IPS-NIHi7 (cell line): Measurements from ENCODE around the gene SYPL2.
"Not testable (repeated sequence)": the region's sequence is repeated elsewhere in the genome, so short reads cannot be mapped to it uniquely, and the experiment has no call there.

Experiments
- DNase-seq: peaks from one replicate; pipeline ENCODE4 v3.0.0; 2012; ENCODE audit warnings: mixed read lengths; ENCODE audit errors: extremely low spot score

SYPL2 gene

DNA sequence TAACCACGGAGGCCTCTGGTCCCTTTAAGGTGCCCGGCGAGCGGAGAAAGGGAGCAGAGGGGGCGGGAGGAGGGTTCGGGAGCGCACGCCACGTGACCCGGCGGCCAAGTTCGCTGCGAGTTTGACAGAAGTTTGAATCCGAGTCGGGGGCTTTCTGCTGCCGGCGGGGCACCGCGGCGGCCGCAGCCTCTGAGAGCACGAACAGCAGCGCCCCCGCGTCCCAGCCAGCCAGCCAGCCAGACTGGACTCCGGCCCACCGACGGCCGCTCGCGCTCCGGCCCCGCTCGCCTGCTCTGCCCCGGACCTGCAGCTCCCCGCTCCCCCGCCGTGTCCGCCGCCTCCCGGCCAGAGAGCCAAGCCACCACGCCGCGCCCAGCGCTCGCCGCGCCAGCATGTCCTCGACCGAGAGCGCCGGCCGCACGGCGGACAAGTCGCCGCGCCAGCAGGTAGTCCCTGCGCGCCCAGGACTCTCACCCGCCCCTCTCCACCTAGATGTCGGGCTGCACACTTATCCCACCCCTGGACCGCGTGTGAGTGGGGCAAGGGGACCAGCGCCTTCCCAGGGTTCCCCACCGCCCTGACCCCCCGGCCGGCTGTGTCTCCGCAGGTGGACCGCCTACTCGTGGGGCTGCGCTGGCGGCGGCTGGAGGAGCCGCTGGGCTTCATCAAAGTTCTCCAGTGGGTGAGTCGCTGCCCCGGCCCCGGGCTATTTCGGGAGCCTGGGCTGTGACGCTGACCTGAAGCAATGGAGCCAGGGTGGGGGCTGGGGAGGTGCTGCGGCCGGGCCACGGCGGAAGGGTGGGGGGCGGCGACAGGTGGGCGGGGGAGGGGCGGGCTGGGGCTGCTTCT is at the start of gene SYPL2:
TSS of gene SYPL2 (plus strand) at position 95 of the 849 bp plus-strand sequence. CDS start at position 393, 298 bp downstream.
- peak; percentile 71 for DNase-seq

DNA sequence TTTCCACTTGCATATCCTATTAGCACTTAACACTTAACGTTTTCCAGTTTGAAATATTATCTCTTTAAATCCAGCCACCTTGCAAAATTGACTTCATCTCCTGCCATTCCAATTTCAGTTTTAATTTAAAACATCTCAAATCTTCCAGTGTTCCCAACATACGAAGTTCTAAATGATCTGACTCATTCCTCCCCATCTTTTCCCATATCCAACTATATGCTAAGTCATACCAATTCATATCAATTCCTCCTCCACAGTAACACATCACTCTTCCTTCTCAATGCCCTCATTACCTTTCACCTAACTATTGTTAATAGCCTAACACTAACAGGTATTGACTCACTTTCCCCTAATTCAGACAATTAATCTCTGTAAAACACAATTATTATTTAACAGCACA is 42.8 kb upstream of the SYPL2 start:
- DNase-seq = no peak

DNA sequence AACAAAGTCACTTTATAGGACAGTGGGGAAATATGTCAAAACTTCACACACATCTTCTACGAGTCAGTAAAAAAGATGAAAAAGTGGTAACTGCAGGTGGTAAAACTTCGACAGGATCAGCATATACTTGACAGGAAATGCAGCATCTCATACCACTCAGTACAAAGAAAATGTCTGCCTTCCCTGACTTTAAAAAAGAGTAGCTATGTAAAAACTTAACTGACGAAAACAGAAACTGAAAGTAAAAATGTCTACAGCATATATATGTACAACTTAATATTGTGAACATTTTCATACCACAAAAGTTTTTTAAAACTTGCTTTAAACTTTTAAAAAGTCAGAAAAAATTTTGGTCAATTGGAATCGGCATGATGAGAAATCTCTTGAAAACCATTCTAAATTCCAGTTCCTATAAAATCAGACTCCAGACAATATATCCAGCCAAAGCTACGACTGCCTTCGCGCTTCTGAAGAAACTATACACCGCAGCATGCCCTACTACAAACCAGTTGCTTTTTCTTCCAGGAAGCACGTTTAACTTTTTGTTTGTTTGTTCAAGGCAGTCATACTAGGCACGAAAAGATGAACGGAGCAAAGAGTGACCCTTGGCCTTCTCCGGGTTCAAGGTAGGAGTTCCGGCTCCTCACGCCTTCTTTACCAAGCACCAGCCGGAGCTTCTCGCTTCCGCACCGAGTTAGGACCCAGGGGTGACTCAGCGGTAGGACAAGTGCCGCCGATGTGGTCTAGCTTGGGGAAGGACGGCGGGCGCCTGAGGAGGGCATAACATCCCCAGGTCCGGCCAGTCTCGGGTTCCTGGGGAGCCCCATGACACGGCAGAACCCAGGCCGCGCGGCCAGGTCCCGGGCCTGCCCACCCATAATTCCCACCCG is 40.7 kb upstream of the SYPL2 start:
- DNase-seq = peak; percentile 42

DNA sequence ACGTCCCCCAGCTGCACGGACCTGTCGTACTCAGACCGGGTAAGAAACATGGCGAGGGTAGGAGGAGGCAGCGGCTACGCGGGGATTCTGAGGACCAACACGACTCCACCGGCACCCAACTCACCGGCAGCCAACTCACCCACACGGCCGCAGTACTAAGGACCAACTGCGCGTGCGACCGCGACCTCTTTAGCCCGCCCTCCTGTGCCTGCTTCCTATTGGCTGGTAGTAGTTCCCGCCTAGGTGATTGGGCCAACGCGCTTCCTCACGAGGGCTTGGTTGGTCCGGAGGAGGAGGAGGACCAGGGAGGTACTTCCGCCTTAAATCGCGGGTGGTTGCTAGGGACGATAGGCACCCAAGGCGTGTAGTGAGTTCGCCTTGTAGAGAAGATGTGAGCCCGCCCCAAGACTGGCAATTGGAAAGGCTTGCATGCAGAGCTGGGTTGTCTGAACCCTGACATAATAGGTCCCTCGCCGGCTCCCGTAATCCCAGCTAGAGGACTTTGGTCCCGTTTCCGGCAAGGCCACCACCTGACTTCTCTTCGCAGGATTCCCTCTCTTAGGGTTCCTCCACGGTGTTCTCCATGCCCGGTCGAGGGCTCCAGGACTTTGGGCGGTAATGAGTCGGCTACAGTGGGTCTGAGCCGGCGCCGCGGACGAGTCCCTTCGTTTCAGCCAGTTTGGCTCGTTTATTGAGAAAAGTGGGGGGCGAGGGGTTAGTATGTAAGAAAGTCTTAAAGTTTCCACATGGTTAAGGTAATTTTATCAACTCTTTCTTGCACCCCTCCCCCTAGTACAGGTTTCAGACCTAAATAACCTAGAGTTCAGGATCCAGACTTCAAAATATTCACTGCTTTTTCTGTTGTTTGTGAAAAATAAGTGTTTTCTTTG is 39.8 kb upstream of the SYPL2 start, which contains the start of gene PSMA5:
TSS of gene PSMA5 (minus strand) at position 168 of the 890 bp plus-strand sequence. CDS start at position 50, 118 bp downstream.
- DNase-seq = peak; percentile 97

DNA sequence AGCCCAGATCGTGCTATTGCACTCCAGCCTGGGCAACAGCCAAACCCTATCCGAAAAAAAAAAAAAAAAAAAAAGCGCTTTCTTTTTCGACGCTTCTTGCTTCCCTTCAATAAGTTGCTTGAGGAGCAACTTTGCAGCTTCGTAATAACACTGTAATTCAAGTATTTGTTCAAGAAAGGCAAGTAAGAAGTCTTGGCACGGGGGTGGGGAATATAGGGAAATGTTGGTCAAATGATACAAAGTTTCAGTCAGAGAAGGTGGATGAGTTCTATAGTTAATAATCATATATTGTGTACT is 39.2 kb upstream of the SYPL2 start:
- DNase-seq = no peak

DNA sequence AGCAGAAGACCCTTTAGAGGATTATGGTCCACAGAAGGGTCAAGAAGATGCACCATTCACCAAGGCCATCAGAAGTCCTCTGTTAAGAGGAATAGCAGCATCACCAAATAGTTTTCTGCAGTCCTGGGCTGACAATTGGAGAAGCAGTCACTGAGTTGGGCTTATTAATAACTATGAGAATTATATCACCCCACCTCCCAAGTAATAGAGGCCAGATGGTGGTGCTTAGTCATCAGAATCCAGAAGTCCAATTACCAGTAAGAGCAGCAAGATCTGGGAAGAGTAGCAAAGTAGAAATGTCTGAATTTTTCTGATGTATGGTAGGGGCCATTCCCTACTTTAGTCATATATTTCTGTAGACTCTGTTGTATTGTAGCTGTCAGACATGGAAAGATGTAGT is 34.0 kb upstream of the SYPL2 start:
- no peak for DNase-seq

DNA sequence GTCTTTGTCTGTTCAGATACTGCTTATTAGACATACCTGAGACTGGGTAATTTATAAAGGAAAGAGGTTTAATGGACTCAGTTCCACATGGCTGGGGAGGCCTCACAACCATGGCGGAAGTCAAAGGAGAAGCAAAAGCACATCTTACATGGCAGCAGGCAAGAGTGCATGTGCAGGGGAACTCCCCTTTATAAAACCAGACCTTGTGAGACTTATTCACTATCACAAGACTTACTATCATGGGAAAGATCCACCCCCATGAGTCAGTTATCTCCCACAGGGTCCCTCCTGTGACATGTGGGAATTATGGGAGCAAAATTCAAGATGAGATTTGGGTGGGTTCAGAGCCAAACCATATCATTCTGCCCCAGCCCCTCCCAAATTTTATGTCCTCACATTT is 33.0 kb upstream of the SYPL2 start:
- DNase-seq = no peak

DNA sequence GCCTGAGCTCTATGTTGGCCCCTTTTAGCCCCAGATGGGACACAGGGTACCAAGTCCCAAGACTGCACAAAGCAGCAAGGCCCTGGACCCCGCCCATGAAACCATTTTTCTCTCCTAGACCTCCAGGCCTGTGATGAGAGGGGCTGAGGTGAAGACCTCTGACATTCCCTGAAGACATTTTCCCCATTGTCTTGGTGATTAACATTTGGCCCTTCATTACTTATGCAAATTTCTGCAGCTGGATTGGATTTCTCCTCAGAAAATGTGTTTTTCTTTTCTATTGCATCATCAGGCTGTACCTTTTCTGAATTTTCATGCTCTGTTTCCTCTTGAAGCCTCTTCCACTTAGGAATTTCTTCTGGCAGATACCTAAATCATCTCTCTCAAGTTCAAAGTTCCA is 31.9 kb upstream of the SYPL2 start:
- DNase-seq = no peak

DNA sequence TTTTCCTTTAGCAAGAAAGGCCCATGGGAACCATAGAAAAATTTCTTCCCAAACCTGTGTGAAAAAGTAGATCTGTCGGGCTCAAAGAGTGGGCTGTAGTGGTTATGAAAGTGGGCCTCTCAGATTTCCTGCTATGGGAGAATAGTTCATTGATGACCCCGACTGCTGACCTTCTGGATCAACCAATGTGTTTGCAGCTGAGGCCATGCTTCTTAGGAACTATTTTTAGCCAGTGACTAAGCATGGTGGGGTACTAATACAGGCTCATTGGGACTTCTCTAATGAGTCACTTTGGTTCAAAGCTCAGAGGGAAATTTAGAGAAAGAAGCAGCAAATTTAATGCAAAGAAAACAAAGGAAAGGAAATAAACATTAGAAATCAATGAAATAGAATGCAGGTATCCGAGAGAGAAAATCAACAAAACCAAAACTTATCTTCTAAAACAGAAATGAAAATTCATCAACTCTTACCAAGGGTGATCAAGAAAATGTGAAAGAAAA is 27.5 kb upstream of the SYPL2 start:
- DNase-seq = no peak

DNA sequence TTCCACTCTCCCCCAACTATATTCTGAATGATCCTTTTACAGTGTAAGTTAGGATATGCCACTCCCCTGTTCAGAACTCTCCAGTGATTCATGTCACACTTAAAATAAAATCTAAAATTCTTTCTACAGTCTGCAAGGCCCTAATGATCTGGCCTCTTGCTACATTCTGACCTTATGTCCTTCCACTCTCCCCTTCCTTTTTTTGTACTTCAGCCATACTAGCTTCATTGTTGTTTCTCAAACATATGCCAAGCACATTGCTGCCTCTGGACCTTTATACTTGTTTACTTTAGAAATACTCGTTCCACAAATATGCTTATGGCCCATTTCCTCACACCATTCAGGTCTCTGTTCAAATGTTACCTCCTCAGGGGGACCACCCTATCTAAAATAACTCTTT is 25.3 kb upstream of the SYPL2 start:
- no peak for DNase-seq

DNA sequence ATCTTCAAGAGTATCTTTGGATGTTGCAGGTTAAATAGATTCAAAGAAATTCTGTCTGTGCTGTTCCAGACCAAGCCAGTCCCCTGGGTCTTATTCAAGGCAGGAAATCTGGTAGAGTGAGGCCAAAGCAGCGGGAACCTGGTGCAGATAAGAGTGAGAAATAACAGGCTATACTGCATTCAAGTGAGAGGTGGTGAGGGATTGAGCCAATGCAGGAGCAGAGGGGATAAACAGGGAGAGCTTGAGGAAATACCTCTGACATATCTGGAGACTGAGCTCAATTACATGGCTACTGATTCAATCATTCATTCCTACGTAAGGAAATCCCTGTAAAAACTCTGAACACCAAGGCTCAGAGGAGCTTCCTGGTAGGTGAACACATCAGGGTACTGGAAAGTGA is 22.9 kb upstream of the SYPL2 start:
- DNase-seq = no peak

DNA sequence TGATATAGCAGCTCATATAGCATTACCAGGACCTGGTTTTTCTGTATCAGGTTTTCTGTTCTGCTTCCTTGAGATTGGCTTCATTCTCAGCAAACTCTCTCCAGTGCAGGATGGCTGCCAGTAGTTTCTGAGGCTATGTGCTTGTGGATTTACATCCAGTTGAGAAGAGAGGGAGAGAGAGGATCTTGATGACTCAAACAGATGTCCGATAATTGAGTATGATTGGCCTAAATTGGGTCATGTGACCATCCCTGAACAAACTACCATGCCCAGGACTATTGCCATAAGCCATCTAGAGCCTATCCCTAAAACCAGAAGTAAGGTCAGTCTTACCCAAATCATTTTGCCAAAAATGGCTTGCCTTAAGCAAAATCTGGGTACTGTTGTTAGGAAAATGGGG is 22.0 kb upstream of the SYPL2 start:
- DNase-seq = no peak

DNA sequence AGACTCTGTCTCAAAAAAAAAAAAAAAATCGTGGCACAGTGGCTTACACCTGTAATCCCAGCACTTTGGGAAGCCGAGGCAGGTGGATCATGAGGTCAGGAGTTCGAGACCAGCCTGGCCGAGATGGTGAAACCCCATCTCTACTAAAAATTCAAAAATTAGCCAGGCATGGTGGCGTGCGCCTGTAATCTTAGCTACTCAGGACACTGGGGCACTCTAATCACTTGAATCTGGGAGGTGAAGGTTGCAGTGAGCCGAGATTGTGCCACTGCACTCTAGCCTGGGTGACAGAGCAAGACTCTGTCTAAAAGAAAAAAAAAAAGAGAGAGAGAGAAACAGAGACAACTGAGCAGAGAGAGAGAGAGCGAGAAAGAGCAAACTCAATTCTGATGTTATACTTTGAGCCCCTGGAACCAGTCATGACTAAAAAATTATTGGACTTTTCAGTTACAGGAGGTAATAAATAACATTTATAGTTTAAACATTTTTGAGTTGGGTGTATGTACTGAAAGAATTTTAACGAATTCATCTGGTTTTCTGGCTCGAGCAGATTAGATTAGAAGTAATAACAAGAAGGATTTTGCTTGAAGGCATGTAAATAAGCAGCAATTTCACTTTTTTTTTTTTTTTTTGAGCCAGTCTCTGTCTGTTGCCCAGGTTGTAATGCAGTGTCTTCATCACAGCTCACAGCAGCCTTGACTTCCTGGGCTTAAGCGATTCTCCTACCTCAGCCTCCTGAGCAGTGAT is 20.2 kb upstream of the SYPL2 start:
- not testable (repeated sequence) for DNase-seq

DNA sequence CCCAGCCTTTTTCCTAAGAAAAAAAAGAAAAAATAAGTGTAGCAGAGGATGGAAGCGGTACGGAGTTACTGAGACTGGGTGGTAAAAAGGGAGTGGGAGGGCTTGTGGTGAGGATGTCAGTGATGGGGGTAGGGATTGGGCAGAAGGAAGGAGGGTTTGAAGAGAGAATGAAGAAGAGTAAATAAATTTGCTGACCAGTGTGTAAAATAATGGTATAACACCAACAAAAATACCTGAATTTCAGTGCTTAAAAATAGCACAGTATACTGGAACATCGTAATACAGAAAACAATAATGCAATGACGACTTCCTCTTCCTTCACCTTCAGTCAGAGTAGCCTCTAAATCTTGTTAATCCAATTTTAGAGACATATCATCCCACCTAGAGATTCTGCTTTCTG is 18.8 kb upstream of the SYPL2 start:
- DNase-seq = no peak

DNA sequence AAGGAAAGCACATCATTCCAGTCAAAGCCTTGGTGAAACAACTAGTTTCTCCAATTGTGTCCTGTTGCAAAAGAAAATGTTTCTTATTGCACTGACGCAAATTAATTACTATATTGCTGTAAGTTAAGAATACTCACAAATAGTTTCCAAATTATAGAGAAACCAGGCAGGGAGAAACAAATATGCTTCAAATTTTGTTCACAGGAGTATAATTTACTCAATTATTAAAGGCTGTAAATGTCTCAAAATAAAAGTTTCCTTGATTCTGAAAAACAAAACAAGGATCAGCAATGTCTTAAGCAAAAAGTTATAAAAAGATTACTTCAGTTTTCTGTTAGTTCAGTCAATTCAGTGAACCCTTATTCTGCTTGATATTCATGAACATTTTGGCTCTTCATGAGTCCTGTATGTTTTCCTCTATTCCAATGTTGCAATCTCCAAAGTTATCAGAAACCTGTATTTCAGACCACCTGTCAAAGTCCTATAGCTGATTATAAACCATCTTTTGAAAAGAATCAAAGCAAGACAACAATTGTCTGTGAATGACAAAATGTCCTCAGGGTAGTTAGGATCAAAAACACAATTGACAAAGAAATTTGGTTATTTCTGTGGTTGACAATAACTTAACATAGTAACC is 11.7 kb upstream of the SYPL2 start:
- no peak for DNase-seq

DNA sequence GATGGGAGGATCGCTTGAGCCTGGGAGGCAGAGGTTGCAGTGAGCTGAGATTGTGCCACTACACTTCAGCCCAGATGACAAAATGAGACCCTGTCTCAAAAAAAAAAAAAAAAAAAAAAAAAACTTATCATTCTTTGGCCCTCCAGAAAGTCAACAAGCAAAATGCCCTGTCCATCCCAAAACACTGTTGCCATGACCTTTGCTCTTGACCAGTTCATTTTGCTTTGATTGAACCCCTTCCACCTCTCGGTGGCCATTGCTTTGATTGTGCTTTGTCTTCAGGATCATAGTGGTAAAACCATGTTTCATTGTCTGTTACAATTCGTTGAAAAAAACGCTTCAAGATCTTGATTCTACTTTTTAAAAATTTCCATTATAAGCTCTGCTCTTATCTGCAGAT is 8.5 kb upstream of the SYPL2 start:
- DNase-seq = no peak

DNA sequence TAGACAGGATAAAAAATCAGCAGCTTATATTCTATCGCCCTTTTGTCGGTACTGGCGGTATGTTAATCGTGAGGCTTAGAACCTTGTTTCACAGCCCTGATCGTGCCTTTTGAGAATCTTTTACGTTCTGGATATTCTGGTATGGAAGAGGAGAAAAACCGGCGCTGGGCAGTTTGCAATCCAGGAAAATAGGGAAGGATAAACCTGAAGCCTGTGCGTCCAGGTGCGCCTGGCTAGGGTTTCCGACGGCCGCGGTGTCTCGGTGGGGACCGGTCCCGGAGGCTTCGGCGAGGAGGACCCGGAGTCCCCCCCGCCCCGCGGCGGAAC is 258 bp upstream of the SYPL2 start:
- DNase-seq = no peak

DNA sequence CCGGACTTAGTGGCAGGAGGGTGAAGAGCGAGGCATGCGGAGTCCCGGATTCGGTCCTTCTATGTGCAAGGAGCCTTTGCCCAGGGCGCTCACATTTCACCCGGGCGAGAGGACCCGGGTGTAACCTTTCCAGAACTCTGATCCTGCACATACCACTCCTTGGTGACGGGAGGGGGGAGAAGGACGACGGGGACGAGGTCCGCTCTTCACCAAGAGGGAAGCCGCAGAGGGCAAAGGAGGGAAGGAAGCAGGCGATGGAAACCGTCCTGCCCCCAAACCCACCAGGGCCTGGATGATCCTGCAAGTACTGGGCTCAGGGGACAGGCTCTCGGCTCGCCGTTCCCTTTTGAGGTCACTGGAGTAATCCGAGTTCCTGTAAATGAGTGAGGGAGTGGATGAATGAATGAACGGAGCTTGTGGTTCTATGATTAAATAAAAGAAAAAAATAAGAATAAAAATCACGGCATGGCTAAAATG is 993 bp downstream of the SYPL2 start:
- peak; percentile 36 for DNase-seq

DNA sequence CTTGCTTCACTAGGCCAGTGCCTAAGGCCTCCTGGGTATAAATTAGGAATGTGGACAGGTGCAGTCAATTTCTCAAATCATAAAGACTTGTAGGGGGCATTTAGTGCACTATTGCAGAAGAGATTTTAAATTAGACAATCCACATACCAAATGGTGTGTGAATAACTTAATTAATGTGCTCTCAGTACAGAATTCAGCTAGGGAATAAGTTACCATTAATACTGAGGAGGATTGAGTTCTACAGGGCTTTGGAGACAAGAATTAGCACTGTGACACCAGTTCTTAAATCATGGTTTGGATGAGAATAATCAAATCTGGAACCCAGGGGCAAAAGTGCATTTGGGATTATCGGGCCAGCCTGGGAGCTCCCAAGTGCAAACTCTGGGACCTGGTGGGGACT is 1.7 kb downstream of the SYPL2 start:
- DNase-seq = no peak

DNA sequence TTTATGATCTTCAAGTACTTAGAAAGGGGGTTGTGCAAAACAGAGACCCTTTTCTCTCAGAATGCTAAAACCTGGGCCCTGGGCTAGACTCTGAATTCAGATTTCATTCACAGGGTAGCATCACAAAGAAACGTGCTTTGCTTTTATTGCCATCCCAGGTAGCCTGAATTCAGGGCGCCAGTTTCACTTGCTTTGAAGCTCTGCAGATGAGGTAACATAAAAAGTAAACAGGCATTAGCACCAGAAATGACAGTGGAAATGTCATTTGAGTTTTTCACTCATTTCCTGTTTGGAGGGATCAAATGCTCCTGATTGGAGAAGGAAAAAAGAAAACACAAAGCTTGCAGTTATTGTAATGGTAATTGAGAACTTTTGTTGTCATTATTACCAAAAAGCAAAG is 2.6 kb downstream of the SYPL2 start:
- DNase-seq = no peak

DNA sequence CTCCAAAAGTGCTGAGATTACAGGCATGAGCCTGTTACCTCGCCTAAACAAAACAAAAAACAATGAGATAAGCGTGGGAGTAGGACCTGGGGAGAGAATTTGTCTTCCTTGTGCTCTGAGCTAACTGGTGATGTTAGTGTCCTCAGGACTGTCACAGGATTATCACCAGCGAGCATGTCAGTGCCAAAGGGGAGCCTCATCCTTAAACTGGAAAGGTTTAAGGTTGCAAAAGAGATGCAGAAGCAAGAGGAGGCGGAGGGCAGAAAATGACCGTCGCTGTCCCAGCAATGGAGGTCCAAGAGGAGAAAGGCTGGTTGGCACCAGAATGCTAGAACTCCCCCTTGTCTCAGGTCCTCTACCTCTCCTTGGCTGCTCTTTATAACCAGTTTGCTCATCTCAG is 3.9 kb downstream of the SYPL2 start:
- DNase-seq = no peak
